Vagina (tissue), 2 donors: ENCODE data around the gene APOL4.

Experiments used
- POLR2AphosphoS5 ChIP-seq, 2 donors: sonication (generic); formaldehyde crosslinking; IDR thresholded peaks; one replicate each; pipeline ENCODE4 v1.9.0; 2017; ENCODE audit warnings: antibody characterized with exemption in 2 of 2, mild to moderate bottlenecking in 2 of 2, low read depth in 1 of 2; ENCODE audit not compliant: insufficient read depth in 1 of 2
- TF ChIP-seq, protein P1 (sequence below), 3 experiments: fragments of 450-650 bp in 2 of 3; fragments of 200-600 bp in 1 of 3; sonication (generic) in 1 of 3; IDR thresholded peaks; one replicate each; pipeline ENCODE4 v1.5.1; 2017 to 2019; ENCODE audit warnings: antibody characterized with exemption in 3 of 3, mild to moderate bottlenecking in 2 of 3, moderate library complexity in 2 of 3

- TF ChIP-seq, protein P1, sequence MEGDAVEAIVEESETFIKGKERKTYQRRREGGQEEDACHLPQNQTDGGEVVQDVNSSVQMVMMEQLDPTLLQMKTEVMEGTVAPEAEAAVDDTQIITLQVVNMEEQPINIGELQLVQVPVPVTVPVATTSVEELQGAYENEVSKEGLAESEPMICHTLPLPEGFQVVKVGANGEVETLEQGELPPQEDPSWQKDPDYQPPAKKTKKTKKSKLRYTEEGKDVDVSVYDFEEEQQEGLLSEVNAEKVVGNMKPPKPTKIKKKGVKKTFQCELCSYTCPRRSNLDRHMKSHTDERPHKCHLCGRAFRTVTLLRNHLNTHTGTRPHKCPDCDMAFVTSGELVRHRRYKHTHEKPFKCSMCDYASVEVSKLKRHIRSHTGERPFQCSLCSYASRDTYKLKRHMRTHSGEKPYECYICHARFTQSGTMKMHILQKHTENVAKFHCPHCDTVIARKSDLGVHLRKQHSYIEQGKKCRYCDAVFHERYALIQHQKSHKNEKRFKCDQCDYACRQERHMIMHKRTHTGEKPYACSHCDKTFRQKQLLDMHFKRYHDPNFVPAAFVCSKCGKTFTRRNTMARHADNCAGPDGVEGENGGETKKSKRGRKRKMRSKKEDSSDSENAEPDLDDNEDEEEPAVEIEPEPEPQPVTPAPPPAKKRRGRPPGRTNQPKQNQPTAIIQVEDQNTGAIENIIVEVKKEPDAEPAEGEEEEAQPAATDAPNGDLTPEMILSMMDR (IDR thresholded peaks at IDR 0.05) = no peak
- TF ChIP-seq POLR2AphosphoS5 (IDR thresholded peaks at IDR 0.05; ENCODE audit: insufficient read depth in 1 of 2, low read depth in 1 of 2) = no peak
Measured at GRCh38 chr22:36213586-36213985, 12.0 kb upstream of the APOL4 start.
